Colonic mucosa (tissue), 4 donors: Measurements from ENCODE around the gene VIL1. TPM values are rescaled to one million over a fixed set of nuclear protein-coding genes. Genes with fewer than 3 reads are reported as not detected.

Source experiments
- DNase-seq: peaks from one replicate; pipeline ENCODE4 v3.0.0-alpha.2; 2020
- H3K27ac ChIP-seq: fragments of 200-600 bp; one replicate; pipeline ENCODE4 v1.8.0; 2021
- H3K27me3 ChIP-seq: fragments of 200-600 bp; one replicate; pipeline ENCODE4 v1.8.0; 2021
- H3K36me3 ChIP-seq: fragments of 200-600 bp; one replicate; pipeline ENCODE4 v1.8.0; 2021
- H3K4me1 ChIP-seq: fragments of 200-600 bp; one replicate; pipeline ENCODE4 v1.8.0; 2021; ENCODE audit warnings: mild to moderate bottlenecking
- H3K4me3 ChIP-seq: fragments of 200-600 bp; one replicate; pipeline ENCODE4 v1.8.0; 2021
- H3K9ac ChIP-seq, 2 donors: one replicate each; pipeline ENCODE4 v1.7.0; 2013; ENCODE audit warnings: control low read depth in 2 of 2, low read depth in 2 of 2, low read length in 2 of 2
- H3K9me3 ChIP-seq: fragments of 200-600 bp; one replicate; pipeline ENCODE4 v1.8.0; 2021
- CTCF ChIP-seq: fragments of 200-600 bp; IDR thresholded peaks from one replicate; pipeline ENCODE4 v1.8.0; 2022; ENCODE audit warnings: antibody characterized with exemption, mild to moderate bottlenecking
- intact Hi-C: fragments of 100-400 bp; cut with DNase I; formaldehyde crosslinking; loops from one replicate; pipeline ENCODE4 v1.14.1; 2022
- total RNA-seq, 2 donors: library from RNA; stranded (reverse); fragmentation: NEBNext Ultra II Directional in 1 of 2; extraction: Animal tissue kit (Norgen Biotek cat#: 25700) in 1 of 2; gene quantifications; one replicate each; pipeline ENCODE4 v1.2.1, GENCODE V29; 2021
- donor health status: healthy.
- donor health status: DM: no; HTN: no; CAD: no.
- donor health status: DM: no; HTN: no; CAD: no.

VIL1 gene
- total RNA-seq, 2 donors from 2014 or later: 545 to 634 TPM

- no peak overlapping the region for H3K27ac ChIP-seq
- H3K9ac ChIP-seq: no peak overlapping the region
- intact Hi-C loops: no loop called here
- TF ChIP-seq CTCF: no peak
- H3K36me3 ChIP-seq: no peaks in the 10 kb centered on the region
- DNase-seq: no peak
- no peak overlapping the region for H3K4me3 ChIP-seq
- H3K9me3 ChIP-seq: no peaks in the 10 kb centered on the region
- no peaks in the 10 kb centered on the region for H3K4me1 ChIP-seq
- H3K27me3 ChIP-seq: no peaks in the 10 kb centered on the region
Measured at GRCh38 chr2:218431878-218432277, 13.0 kb downstream of the VIL1 start.

- H3K4me1 ChIP-seq: no peaks in the 10 kb centered on the region
- H3K27ac ChIP-seq: no peak overlapping the region
- intact Hi-C loops: no loop called here
- H3K4me3 ChIP-seq: no peak overlapping the region
- no peak for DNase-seq
- H3K9ac ChIP-seq: no peak overlapping the region
- H3K9me3 ChIP-seq: no peaks in the 10 kb centered on the region
- H3K27me3 ChIP-seq: no peaks in the 10 kb centered on the region
- H3K36me3 ChIP-seq: no peaks in the 10 kb centered on the region
- TF ChIP-seq CTCF: no peak
Measured at GRCh38 chr2:218432676-218433365, 13.9 kb downstream of the VIL1 start.

GRCh38 chr2:218434456-218434855, 15.5 kb downstream of the VIL1 start:
- Histone ChIP-seq H3K27me3 (no peaks in the 10 kb centered on the region), H3K4me1 (no peaks in the 10 kb centered on the region), H3K27ac (no peak overlapping the region), H3K4me3 (no peak overlapping the region), H3K36me3 (no peaks in the 10 kb centered on the region), H3K9ac (no peak overlapping the region), H3K9me3 (no peaks in the 10 kb centered on the region)
- no peak for TF ChIP-seq CTCF
- intact Hi-C loops: no loop called here
- DNase-seq: no peak

GRCh38 chr2:218435003-218435982, 16.4 kb downstream of the VIL1 start:
- no peak overlapping the region for H3K9ac ChIP-seq
- TF ChIP-seq CTCF: no peak
- H3K9me3 ChIP-seq: no peaks in the 10 kb centered on the region
- H3K4me3 ChIP-seq: no peak overlapping the region
- intact Hi-C loops: no loop called here
- H3K27me3 ChIP-seq: no peaks in the 10 kb centered on the region
- H3K27ac ChIP-seq: no peak overlapping the region
- H3K4me1 ChIP-seq: no peaks in the 10 kb centered on the region
- H3K36me3 ChIP-seq: no peaks in the 10 kb centered on the region
- no peak for DNase-seq

GRCh38 chr2:218436992-218437391, 18.1 kb downstream of the VIL1 start:
- Histone ChIP-seq H3K27ac (no peak overlapping the region), H3K27me3 (no peaks in the 10 kb centered on the region), H3K9ac (no peak overlapping the region), H3K9me3 (no peaks in the 10 kb centered on the region), H3K36me3 (no peaks in the 10 kb centered on the region), H3K4me1 (no peaks in the 10 kb centered on the region), H3K4me3 (no peak overlapping the region)
- no peak for DNase-seq
- intact Hi-C loops: no loop called here
- no peak for TF ChIP-seq CTCF
